K562 (cell line): ENCODE measurements around the gene ADTRP. TPM values are rescaled to one million over a fixed set of nuclear protein-coding genes. Genes with fewer than 3 reads are reported as not detected.

Experiments used
- ATAC-seq: fragments of 200-7000 bp; cut with Tn5 transposase; 3 replicates; pipeline ENCODE4 v1.9.1; 2020; ENCODE audit warnings: moderate library complexity
- BruUV-seq: library from RNA; stranded (reverse); fragments of 400-500 nt; replicated peaks from 2 replicates; lab custom pipeline; 2021; lab: Mats Ljungman, UMichigan
- CTCF ChIA-PET: fragments of 300-600 bp; formaldehyde crosslinking; extraction: SDS; loops from one replicate; lab custom pipeline; 2021; ENCODE audit warnings: low intra/inter-chr PET ratio; lab: Yijun Ruan, JAX
- POLR2A ChIA-PET: fragments of 300-600, 350-650 bp; sonication (Branson Sonifier 250); formaldehyde crosslinking; extraction: SDS; loops from one replicate; lab custom pipeline; 2021; ENCODE audit warnings: antibody characterized with exemption, inconsistent platforms; lab: Yijun Ruan, JAX
- DNase-seq, 4 experiments: peaks; one replicate each; pipeline versions ENCODE4 v3.0.0 to v3.0.0-alpha.2; 2011 to 2018; ENCODE audit warnings: low spot score in 3 of 4, mixed read lengths in 3 of 4; ENCODE audit errors: extremely low read depth in 1 of 4
- FAIRE-seq: peaks from 2 replicates; lab custom pipeline; 2011; peaks lifted over from hg19 to GRCh38; lab: Jason Lieb, UNC
- H2AFZ ChIP-seq: 2 replicates; pipeline ENCODE4 v1.6.0; 2011; ENCODE audit warnings: low read depth, low read length, control low read depth, inconsistent platforms
- H3K27ac ChIP-seq: fragments of 200-600 bp; 3 replicates; pipeline ENCODE4 v1.8.0; 2011; ENCODE audit warnings: low read depth, mild to moderate bottlenecking, control low read depth, inconsistent platforms, low read length, moderate library complexity, mixed read lengths; ENCODE audit errors: extremely low read depth
- H3K27me3 ChIP-seq, 2 experiments: fragments of 300-600 bp in 1 of 2; 2 replicates in 1 of 2; 3 replicates in 1 of 2; pipeline versions ENCODE4 v1.6.0 to v1.8.0; 2011; ENCODE audit warnings: inconsistent platforms in 2 of 2, low read length in 2 of 2, mild to moderate bottlenecking in 1 of 2, mixed read lengths in 1 of 2, moderate library complexity in 1 of 2; ENCODE audit not compliant: control insufficient read depth in 2 of 2, insufficient read depth in 2 of 2
- H3K36me3 ChIP-seq: fragments of 300-600 bp; 3 replicates; pipeline ENCODE4 v1.8.0; 2011; ENCODE audit warnings: mild to moderate bottlenecking, low read length, inconsistent platforms; ENCODE audit not compliant: control insufficient read depth, insufficient read depth
- H3K4me1 ChIP-seq, 2 experiments: fragments of 200-600 bp in 1 of 2; replicated peaks in 1 of 2; 2 replicates in 1 of 2; 3 replicates in 1 of 2; pipeline versions ENCODE4 v1.5.1 to v1.8.0; 2011; ENCODE audit warnings: inconsistent platforms in 2 of 2, low read length in 2 of 2, mild to moderate bottlenecking in 1 of 2, mixed read lengths in 1 of 2, moderate library complexity in 1 of 2; ENCODE audit not compliant: control insufficient read depth in 2 of 2, insufficient read depth in 2 of 2
- H3K4me2 ChIP-seq: 2 replicates; pipeline ENCODE4 v1.6.1; 2011; ENCODE audit warnings: low read length, control low read depth, inconsistent platforms, mixed read lengths; ENCODE audit not compliant: insufficient read depth
- H3K4me3 ChIP-seq: fragments of 200-600 bp; sonication (generic), shearing (Covaris generic); 2 replicates; pipeline ENCODE4 v1.5.1; 2016; ENCODE audit warnings: control low read depth, inconsistent platforms
- H3K79me2 ChIP-seq: fragments of 200-600 bp; 3 replicates; pipeline ENCODE4 v1.8.0; 2011; ENCODE audit warnings: low read length, inconsistent platforms; ENCODE audit not compliant: control insufficient read depth, insufficient read depth
- H3K9ac ChIP-seq, 2 experiments: 2 replicates each; pipeline versions ENCODE4 v1.6.0 to v1.6.1; 2011; ENCODE audit warnings: low read depth in 2 of 2, low read length in 2 of 2, control low read depth in 1 of 2, inconsistent platforms in 1 of 2, mild to moderate bottlenecking in 1 of 2, mixed read lengths in 1 of 2; ENCODE audit not compliant: insufficient read depth in 1 of 2
- H3K9me1 ChIP-seq: one replicate; pipeline ENCODE4 v1.6.0; 2011; ENCODE audit warnings: inconsistent platforms, mild to moderate bottlenecking, low read length, moderate library complexity; ENCODE audit not compliant: control insufficient read depth, insufficient read depth
- H3K9me3 ChIP-seq: replicated peaks from 2 replicates; pipeline ENCODE4 v1.5.1; 2011; ENCODE audit warnings: low read depth, low read length, inconsistent platforms; ENCODE audit not compliant: control insufficient read depth, insufficient read depth
- H4K20me1 ChIP-seq: replicated peaks from 2 replicates; pipeline ENCODE4 v1.6.1; 2011; ENCODE audit warnings: low read length, inconsistent platforms, mixed read lengths; ENCODE audit not compliant: control insufficient read depth, insufficient read depth
- EWSR1 ChIP-seq: fragments of 450-650 bp; IDR thresholded peaks from 2 replicates; pipeline ENCODE4 v1.6.1; 2018; ENCODE audit warnings: borderline replicate concordance, mild to moderate bottlenecking, low read depth, moderate library complexity; ENCODE audit not compliant: partially characterized antibody
- SPI1 ChIP-seq: IDR thresholded peaks from 2 replicates; pipeline ENCODE4 v1.6.1; 2011; ENCODE audit warnings: low read depth, low read length, control low read depth, borderline replicate concordance
- WGBS: fragments of 100-300 bp; shearing (Covaris generic); methylation state at CpG from one replicate; pipeline ENCODE4 v1.1.6; 2016; ENCODE audit warnings: low coverage, mixed read lengths; ENCODE audit not compliant: insufficient coverage; ENCODE audit errors: missing lambda C conversion rate; 5-methylcytosine and 5-hydroxymethylcytosine counted together
- in situ Hi-C: fragments of 300-500 bp; cut with MboI; formaldehyde crosslinking; loops from 4 replicates; pipeline ENCODE4 v1.15.0; 2018; ENCODE audit warnings: inconsistent platforms, mixed read lengths
- intact Hi-C: fragments of 100-400 bp; cut with micrococcal nuclease; formaldehyde crosslinking; loops from 2 replicates; pipeline ENCODE4 v1.14.2; 2022
- polyA plus RNA-seq, 8 experiments: library from polyadenylated mRNA; depleted of rRNA in 4 of 8; stranded (reverse) in 5 of 8; unstranded in 3 of 8; fragments of >200 nt; fragmentation: Nextera tagmentation in 2 of 8; fragmentation: Illumina TruSeq in 1 of 8; extraction: Ambion mirVana in 2 of 8; extraction: Trizol in 1 of 8; gene quantifications; 2 replicates each; pipeline versions ENCODE4 v1.2.1 to v1.2.3, GENCODE V29; 2011 to 2014; ENCODE audit warnings: inconsistent platforms in 1 of 8, missing spikeins in 1 of 8
- total RNA-seq, 7 experiments: library from RNA; depleted of rRNA in 6 of 7; stranded (reverse); fragments of >200 nt in 6 of 7; fragmentation: Illumina TruSeq in 2 of 7; extraction: Trizol in 2 of 7; gene quantifications; 2 replicates each; pipeline versions ENCODE4 v1.2.1 to v1.2.3, GENCODE V29; 2011 to 2021; ENCODE audit warnings: low replicate concordance in 1 of 7

The ADTRP gene
- total and polyA plus RNA-seq, 9 of the 15 experiments (the other 6 are each of a cell fraction or from before 2014, with no cell fraction given), result 7.4 to 24.0 (median 13.6) TPM

DNA sequence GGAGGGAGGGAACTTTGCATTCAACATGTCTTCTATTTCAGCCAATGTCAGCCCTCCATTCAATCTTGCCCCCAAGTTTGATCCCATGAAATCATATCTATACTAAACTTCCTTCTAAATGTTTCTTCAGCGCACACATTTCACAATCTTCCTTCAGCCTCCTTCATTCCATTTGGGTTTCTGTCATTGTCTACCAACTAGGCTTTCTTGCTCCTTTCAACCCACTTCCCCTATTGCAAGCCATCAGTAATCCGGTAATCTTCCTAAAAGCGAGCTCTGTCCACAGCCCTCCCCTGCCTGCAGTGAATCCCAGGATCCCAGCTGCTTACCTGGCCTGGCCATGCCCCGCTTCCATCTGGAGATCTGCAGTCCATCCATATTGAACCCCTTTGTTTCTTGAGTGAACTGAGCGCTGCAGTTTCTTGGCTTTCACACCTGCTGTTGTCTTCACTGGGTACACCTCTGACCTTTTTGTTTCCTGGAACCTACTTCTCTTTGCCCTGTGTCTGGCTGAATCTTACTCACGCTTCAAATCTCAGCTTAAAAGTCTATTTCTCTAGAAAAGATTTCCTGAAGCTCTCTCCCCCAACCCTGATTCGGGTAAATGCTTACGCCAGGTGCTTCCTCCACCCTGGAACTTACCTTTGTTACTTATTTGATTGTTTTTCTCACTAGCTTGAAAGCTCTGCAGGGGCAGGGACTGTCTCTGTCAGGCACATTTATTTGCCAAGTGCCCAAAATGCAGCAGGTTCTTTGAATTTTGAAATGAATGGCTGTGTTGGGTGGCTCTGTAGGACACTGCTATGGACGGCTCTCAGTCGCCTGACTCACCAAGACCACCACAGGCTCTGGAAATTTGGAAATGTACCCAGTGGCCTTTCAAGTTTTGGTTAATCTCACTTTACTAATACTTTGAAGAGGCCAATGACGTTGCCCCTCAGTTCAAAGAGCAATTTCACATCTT, 50.3 kb downstream of the ADTRP start:
- Histone ChIP-seq H4K20me1 (no peaks in the 10 kb centered on the region), H3K9ac (no peak overlapping the region), H2AFZ (no peak overlapping the region), H3K36me3 (no peaks in the 10 kb centered on the region), H3K4me2 (no peak overlapping the region), H3K4me1 (peaks cover 0 to 8% of the 10 kb centered on the region in 2 experiments; a peak in 3 of 5 replicates), H3K27ac (no peak overlapping the region), H3K9me1 (no peaks in the 10 kb centered on the region), H3K4me3 (no peak overlapping the region), H3K79me2 (no peaks in the 10 kb centered on the region), H3K27me3 (no peaks in the 10 kb centered on the region), H3K9me3 (no peaks in the 10 kb centered on the region)
- no TSS peak for BruUV-seq
- in situ Hi-C loops, result no loop called here
- no peak for DNase-seq
- 56% methylated on average over 11 of the region's 11 CpGs for WGBS
- no peak for TF ChIP-seq EWSR1
- TF ChIP-seq SPI1, result peak; percentile 68; the same call in 1 of the 2 replicates
- ChIA-PET CTCF (no interaction called here), POLR2A (interaction anchor here (0.5 to 1.4 kb wide), 2 partner anchors 21 to 155 kb away, joined by 3 read pairs; no protein-coding TSS in a partner anchor)
- FAIRE-seq, result no peak
- no peak; the same call in 1 of the 3 replicates for ATAC-seq
- intact Hi-C loops, result no loop called here
